Subcutaneous adipose tissue (tissue), 4 donors: Measurements from ENCODE around the gene SMIM13. TPM values are rescaled to one million over a fixed set of nuclear protein-coding genes. Genes with fewer than 3 reads are reported as not detected.

Source experiments
- CTCF ChIP-seq: fragments of 450-650 bp; IDR thresholded peaks from one replicate; pipeline ENCODE4 v1.5.1; 2016; ENCODE audit warnings: low read depth, mild to moderate bottlenecking, control low read depth, antibody characterized with exemption, moderate library complexity
- total RNA-seq, 4 donors: library from RNA; depleted of rRNA; stranded (reverse); fragments of >200 nt; gene quantifications; one replicate each; pipeline ENCODE4 v1.1.0, GENCODE V29; 2016

The SMIM13 gene
- total RNA-seq, 4 donors from 2014 or later = 4.0 to 9.9 (median 6.7) TPM

- TF ChIP-seq CTCF = no peak
These were observed 35.0 kb downstream of the SMIM13 start for GRCh38 chr6:11128608-11129007.

GRCh38 chr6:11129908-11130565 lies 36.4 kb downstream of the SMIM13 start:
- TF ChIP-seq CTCF = no peak

- no peak for TF ChIP-seq CTCF
These were observed 37.0 kb downstream of the SMIM13 start for GRCh38 chr6:11130605-11131004.

GRCh38 chr6:11132194-11132888 lies 38.7 kb downstream of the SMIM13 start:
- TF ChIP-seq CTCF = no peak

- no peak for TF ChIP-seq CTCF
These were observed 39.6 kb downstream of the SMIM13 start for GRCh38 chr6:11133281-11133680.

- no peak for TF ChIP-seq CTCF
These were observed 43.2 kb downstream of the SMIM13 start for GRCh38 chr6:11136809-11137208.

- TF ChIP-seq CTCF = no peak
These were observed 45.7 kb downstream of the SMIM13 start for GRCh38 chr6:11139051-11139960.
